Activated CD4-positive, alpha-beta T cell treated with anti-CD3 and anti-CD28 coated beads, Interleukin-2, Interleukin-4, amounts not matched to agents 100 ng/mL and 50 ng/mL, durations not matched to agents 16 hours and 8 hours (primary cell): ENCODE data around the gene AK5.
"Not testable (repeated sequence)": the region's sequence is repeated elsewhere in the genome, so short reads cannot be mapped to it uniquely, and the experiment has no call there.

Experiments
- DNase-seq: peaks from one replicate; pipeline ENCODE4 v3.0.0-alpha.2; 2020; ENCODE audit warnings: low spot score

The AK5 gene

GRCh38 chr1:77499466-77499865, 217.6 kb downstream of the AK5 start:
- DNase-seq: no peak

- no peak for DNase-seq
Measured at GRCh38 chr1:77504986-77505385, 223.2 kb downstream of the AK5 start.

- no peak for DNase-seq
Measured at GRCh38 chr1:77506771-77507170, 225.0 kb downstream of the AK5 start.

- no peak for DNase-seq
Measured at GRCh38 chr1:77509051-77509492, 227.3 kb downstream of the AK5 start.

- no peak for DNase-seq
Measured at GRCh38 chr1:77509898-77510297, 228.1 kb downstream of the AK5 start.

GRCh38 chr1:77511440-77511840, 229.6 kb downstream of the AK5 start:
- no peak for DNase-seq

- DNase-seq: not testable (repeated sequence)
Measured at GRCh38 chr1:77512650-77513049, 230.8 kb downstream of the AK5 start.

GRCh38 chr1:77513839-77514763, 232.3 kb downstream of the AK5 start:
- DNase-seq: no peak

- DNase-seq: no peak
Measured at GRCh38 chr1:77514921-77515776, 233.3 kb downstream of the AK5 start.

GRCh38 chr1:77516106-77516505, 234.3 kb downstream of the AK5 start:
- DNase-seq: no peak

GRCh38 chr1:77524038-77524437, 242.2 kb downstream of the AK5 start:
- no peak for DNase-seq

GRCh38 chr1:77531149-77531548, 249.3 kb downstream of the AK5 start:
- DNase-seq: not testable (repeated sequence)

GRCh38 chr1:77531596-77532280, 249.9 kb downstream of the AK5 start:
- not testable (repeated sequence) for DNase-seq

GRCh38 chr1:77532641-77533040, 250.8 kb downstream of the AK5 start:
- DNase-seq: no peak

GRCh38 chr1:77533660-77534305, 252.0 kb downstream of the AK5 start:
- DNase-seq: peak; percentile 53

GRCh38 chr1:77534456-77534855, 252.6 kb downstream of the AK5 start:
- no peak for DNase-seq

GRCh38 chr1:77536813-77537212, 255.0 kb downstream of the AK5 start:
- no peak for DNase-seq

GRCh38 chr1:77538956-77539518, 257.2 kb downstream of the AK5 start:
- DNase-seq: no peak

GRCh38 chr1:77539519-77540142, 257.8 kb downstream of the AK5 start:
- DNase-seq: no peak

- DNase-seq: no peak
Measured at GRCh38 chr1:77540501-77541161, 258.8 kb downstream of the AK5 start.
